Measurements from ENCODE around the gene LIMS4.
"Not testable (repeated sequence)": the region's sequence is repeated elsewhere in the genome, so short reads cannot be mapped to it uniquely, and the experiment has no call there.

The LIMS4 gene

GRCh38 chr2:110450951-110451350 is 21.7 kb downstream of the LIMS4 start:
- DNase-seq (ENCODE audit: low read depth, low spot score), result not testable (repeated sequence)

GRCh38 chr2:110449127-110449947 is 23.3 kb downstream of the LIMS4 start:
- not testable (repeated sequence) for DNase-seq (ENCODE audit: low read depth, low spot score)

GRCh38 chr2:110446644-110447043 is 26.0 kb downstream of the LIMS4 start:
- DNase-seq (ENCODE audit: low read depth, low spot score), result not testable (repeated sequence)

- not testable (repeated sequence) for DNase-seq (ENCODE audit: low read depth, low spot score)
Observed at GRCh38 chr2:110443305-110444005, 29.2 kb downstream of the LIMS4 start.

GRCh38 chr2:110441905-110442304 is 30.7 kb downstream of the LIMS4 start:
- DNase-seq (ENCODE audit: low read depth, low spot score), result not testable (repeated sequence)

GRCh38 chr2:110434565-110434964 is 38.1 kb downstream of the LIMS4 start:
- DNase-seq (ENCODE audit: low read depth, low spot score), result not testable (repeated sequence)

- DNase-seq (ENCODE audit: low read depth, low spot score), result not testable (repeated sequence)
Observed at GRCh38 chr2:110425725-110426124, 46.9 kb downstream of the LIMS4 start.

GRCh38 chr2:110424421-110424820 is 48.2 kb downstream of the LIMS4 start:
- DNase-seq (ENCODE audit: low read depth, low spot score), result not testable (repeated sequence)

- not testable (repeated sequence) for DNase-seq (ENCODE audit: low read depth, low spot score)
Observed at GRCh38 chr2:110423574-110423962, 49.0 kb downstream of the LIMS4 start.

- not testable (repeated sequence) for DNase-seq (ENCODE audit: low read depth, low spot score)
Observed at GRCh38 chr2:110422852-110423573, 49.6 kb downstream of the LIMS4 start.

- DNase-seq (ENCODE audit: low read depth, low spot score), result not testable (repeated sequence)
Observed at GRCh38 chr2:110420641-110421354, 51.8 kb downstream of the LIMS4 start.

GRCh38 chr2:110407142-110407541 is 65.5 kb downstream of the LIMS4 start:
- not testable (repeated sequence) for DNase-seq (ENCODE audit: low read depth, low spot score)

GRCh38 chr2:110404988-110405387 is 67.6 kb downstream of the LIMS4 start:
- DNase-seq (ENCODE audit: low read depth, low spot score), result not testable (repeated sequence)

GRCh38 chr2:110404246-110404645 is 68.4 kb downstream of the LIMS4 start:
- not testable (repeated sequence) for DNase-seq (ENCODE audit: low read depth, low spot score)

- not testable (repeated sequence) for DNase-seq (ENCODE audit: low read depth, low spot score)
Observed at GRCh38 chr2:110401001-110401618, 71.5 kb downstream of the LIMS4 start.

GRCh38 chr2:110399378-110399777 is 73.2 kb downstream of the LIMS4 start:
- not testable (repeated sequence) for DNase-seq (ENCODE audit: low read depth, low spot score)

GRCh38 chr2:110395990-110396389 is 76.6 kb downstream of the LIMS4 start:
- DNase-seq (ENCODE audit: low read depth, low spot score), result not testable (repeated sequence)
